HUES6 (cell line): ENCODE measurements around the gene CENPW.

ENCODE experiments used
- H3K27ac ChIP-seq: 2 replicates; pipeline ENCODE4 v1.7.0; 2013; ENCODE audit warnings: low read depth, mild to moderate bottlenecking, low read length, inconsistent platforms
- H3K27me3 ChIP-seq: 2 replicates; pipeline ENCODE4 v1.6.1; 2013; ENCODE audit warnings: low read length; ENCODE audit not compliant: control insufficient read depth, insufficient read depth
- H3K36me3 ChIP-seq: 2 replicates; pipeline ENCODE4 v1.6.1; 2013; ENCODE audit warnings: low read length; ENCODE audit not compliant: control insufficient read depth, insufficient read depth
- H3K4me1 ChIP-seq: 2 replicates; pipeline ENCODE4 v1.6.1; 2013; ENCODE audit warnings: low read length; ENCODE audit not compliant: control insufficient read depth, insufficient read depth
- H3K4me3 ChIP-seq: 2 replicates; pipeline ENCODE4 v1.5.1; 2013; ENCODE audit warnings: low read depth, low read length
- H3K9ac ChIP-seq: one replicate; pipeline ENCODE4 v1.6.1; 2013; ENCODE audit warnings: mild to moderate bottlenecking, low read length
- H3K9me3 ChIP-seq: 2 replicates; pipeline ENCODE4 v1.6.1; 2013; ENCODE audit warnings: low read depth, low read length; ENCODE audit not compliant: control insufficient read depth, insufficient read depth

CENPW gene

DNA sequence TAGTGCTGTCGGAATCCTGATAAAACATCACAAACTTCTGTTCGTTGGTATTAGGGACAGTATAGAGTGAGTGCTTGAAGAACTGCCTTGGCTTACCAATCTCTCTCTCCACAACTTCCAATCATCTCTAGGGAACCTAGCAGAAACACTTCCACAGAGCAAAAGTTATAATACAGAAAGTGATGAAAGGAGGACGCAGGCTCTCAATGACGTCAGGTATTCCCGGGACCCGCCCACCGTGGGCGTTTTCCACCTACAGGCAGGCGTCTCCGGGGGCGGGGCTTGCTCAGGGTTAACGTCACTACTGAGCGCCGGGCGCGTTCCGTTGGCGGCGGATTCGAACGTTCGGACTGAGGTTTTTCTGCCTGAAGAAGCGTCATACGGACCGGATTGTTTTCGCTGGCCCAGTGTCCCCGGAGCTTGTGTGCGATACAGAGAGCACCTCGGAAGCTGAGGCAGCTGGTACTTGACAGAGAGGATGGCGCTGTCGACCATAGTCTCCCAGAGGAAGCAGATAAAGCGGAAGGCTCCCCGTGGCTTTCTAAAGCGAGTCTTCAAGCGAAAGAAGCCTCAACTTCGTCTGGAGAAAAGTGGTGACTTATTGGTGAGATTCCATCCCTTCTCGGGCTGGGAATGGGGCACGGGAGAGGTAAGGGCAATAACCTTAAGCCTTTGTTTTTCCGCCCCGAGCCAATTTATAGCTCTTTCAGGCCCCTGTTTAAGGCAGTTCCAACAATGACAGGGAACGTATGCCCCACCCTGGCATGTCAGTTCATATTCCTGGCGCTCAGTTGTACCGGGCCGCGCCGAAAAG, at the start of gene CENPW:
CENPW (plus strand) TSS at position 320 of the 814 bp plus-strand sequence; CDS start at position 479, 159 bp downstream.
- Histone ChIP-seq H3K9me3 (no peaks in the 10 kb centered on the region), H3K27ac (peak within 1 kb of the TSS; percentile 35; the same call in 1 of the 2 replicates), H3K9ac (peak within 1 kb of the TSS; percentile 81), H3K4me1 (peaks cover 27% of the 10 kb centered on the region), H3K27me3 (no peaks in the 10 kb centered on the region), H3K36me3 (no peaks in the 10 kb centered on the region), H3K4me3 (peak within 1 kb of the TSS; percentile 82)

DNA sequence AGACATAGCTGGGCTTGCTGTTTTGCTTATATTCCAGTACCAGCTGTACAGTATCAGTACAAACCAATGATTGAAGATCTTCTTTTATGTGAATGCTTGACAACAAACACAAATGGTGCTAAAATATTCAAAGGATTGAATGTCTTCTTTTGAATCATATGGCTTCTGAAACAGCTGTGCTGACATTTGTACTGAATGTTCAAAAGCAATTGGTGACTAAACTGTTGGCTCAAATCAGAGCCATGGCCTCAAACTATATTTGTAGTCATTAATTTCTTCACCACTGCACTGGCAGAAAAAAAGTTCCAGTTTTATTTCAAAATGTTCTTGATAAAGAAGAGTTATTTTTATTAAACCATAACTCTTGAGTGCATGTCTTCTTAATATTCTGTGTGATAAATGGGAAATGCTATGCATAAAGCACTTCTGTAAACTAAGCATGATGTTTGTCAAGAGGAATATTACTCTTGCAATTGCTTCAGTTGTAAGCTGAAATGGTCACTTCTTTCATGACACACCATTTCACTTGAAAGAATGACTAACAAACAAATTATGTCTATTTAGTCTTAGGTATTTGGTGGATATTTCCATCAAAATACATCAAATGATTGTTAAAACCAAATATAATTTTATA, 45.9 kb upstream of the CENPW start:
- Histone ChIP-seq H3K4me1 (no peaks in the 10 kb centered on the region), H3K27ac (no peak overlapping the region), H3K4me3 (no peak overlapping the region), H3K36me3 (no peaks in the 10 kb centered on the region), H3K27me3 (no peaks in the 10 kb centered on the region), H3K9ac (no peak overlapping the region), H3K9me3 (no peaks in the 10 kb centered on the region)

DNA sequence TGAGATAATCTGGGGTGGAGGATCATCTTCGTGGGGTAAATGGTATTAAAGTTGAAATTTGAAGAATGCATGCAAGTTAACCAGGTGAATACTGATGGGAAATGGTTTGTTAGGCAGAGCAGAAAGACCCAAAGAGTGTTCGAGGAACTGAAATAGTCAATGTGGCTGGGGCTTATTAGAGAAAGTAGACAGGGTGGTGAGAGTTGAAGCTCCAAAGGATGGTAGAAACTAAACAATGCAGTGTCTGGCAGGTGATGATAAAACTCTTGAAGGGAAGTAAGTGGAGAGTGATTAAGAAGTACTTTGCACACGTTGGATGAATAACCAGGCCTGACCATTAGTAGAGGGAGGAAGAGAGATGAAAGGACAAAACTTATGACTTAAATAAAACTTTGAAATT, 39.8 kb upstream of the CENPW start:
- Histone ChIP-seq H3K27ac (no peak overlapping the region), H3K9ac (no peak overlapping the region), H3K27me3 (no peaks in the 10 kb centered on the region), H3K36me3 (no peaks in the 10 kb centered on the region), H3K4me3 (no peak overlapping the region), H3K4me1 (no peaks in the 10 kb centered on the region), H3K9me3 (no peaks in the 10 kb centered on the region)

DNA sequence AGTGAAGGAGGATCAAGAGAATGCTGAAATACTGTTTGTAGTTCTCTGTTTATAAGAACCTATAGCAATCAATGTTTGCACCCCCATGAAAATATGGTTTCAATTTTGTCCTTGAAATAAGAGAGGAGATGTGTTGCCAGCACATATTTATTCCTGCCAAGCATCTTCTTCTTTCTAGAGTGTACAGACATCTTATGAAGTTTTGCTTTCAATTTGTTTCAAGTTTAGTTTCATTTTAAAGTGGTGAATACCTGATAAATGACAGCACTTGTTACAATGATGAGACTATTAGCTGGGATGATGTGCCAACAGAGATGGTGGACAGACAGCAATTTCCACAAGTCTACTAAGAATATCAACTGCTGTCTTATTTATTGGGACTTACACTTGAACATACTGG, 39.2 kb upstream of the CENPW start:
- H3K27me3 ChIP-seq, result no peaks in the 10 kb centered on the region
- H3K9me3 ChIP-seq, result no peaks in the 10 kb centered on the region
- H3K4me3 ChIP-seq, result no peak overlapping the region
- no peaks in the 10 kb centered on the region for H3K36me3 ChIP-seq
- no peak overlapping the region for H3K27ac ChIP-seq
- H3K4me1 ChIP-seq, result no peaks in the 10 kb centered on the region
- H3K9ac ChIP-seq, result no peak overlapping the region

DNA sequence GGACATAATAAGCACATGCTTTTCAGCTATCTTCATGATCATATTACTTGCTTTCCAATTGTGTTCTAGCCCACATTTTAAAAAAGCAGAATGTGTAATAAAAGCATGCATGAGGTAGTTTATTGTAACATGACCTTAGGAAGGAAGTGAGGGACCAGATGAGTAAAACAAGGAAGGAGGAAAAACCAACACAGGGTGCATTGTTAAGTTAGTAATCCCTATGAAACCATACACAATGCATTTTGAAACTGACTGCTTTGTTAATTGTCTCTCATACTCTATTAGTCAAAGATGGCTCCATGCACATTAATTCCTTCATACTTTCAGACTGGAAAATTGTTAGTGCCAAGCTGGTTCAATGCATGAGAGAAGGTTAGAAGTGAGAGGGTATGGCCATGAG, 37.7 kb upstream of the CENPW start:
- Histone ChIP-seq H3K27ac (no peak overlapping the region), H3K9me3 (no peaks in the 10 kb centered on the region), H3K4me1 (no peaks in the 10 kb centered on the region), H3K36me3 (no peaks in the 10 kb centered on the region), H3K9ac (no peak overlapping the region), H3K27me3 (no peaks in the 10 kb centered on the region), H3K4me3 (no peak overlapping the region)

DNA sequence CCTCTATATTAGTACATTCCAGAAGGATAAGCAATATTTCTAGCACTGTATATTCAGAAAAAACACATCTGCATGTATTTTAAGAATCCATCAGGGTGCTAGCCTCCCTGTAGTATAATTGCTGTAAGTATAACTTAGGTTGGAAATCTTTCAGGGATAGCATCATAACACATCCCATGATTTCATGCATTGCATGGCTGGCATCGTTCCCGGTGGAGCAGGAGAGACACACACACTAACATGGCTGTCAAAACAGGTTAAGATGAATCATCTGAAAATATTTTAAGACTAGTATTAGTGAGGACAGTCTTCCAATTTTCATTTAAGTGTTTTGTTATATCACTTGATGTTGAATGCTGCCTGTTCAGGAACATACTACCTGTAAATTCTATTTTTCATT, 32.1 kb upstream of the CENPW start:
- Histone ChIP-seq H3K4me3 (no peak overlapping the region), H3K9ac (no peak overlapping the region), H3K27me3 (no peaks in the 10 kb centered on the region)

DNA sequence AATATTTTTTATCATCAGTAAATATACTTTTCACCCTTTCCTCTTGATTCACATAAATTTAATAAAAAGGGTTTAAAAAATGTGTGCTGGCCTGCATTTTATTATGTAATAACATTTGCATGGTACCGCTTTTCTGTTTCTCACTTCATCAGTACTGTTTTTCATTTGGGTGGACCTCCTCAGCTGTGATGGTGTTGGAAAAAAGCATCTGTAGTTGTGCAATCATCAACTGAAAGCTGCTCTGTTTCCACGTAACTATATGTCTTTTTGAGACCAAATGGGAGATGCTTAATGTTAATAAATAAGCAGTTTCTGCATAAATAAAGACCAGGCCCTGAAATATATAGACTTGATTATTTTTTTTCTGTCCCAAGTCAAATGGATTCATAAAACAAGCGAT, 31.6 kb upstream of the CENPW start:
- Histone ChIP-seq H3K9ac (no peak overlapping the region), H3K36me3 (no peaks in the 10 kb centered on the region), H3K4me1 (no peaks in the 10 kb centered on the region), H3K4me3 (no peak overlapping the region), H3K27ac (no peak overlapping the region), H3K9me3 (no peaks in the 10 kb centered on the region), H3K27me3 (no peaks in the 10 kb centered on the region)

More for the DNA sequence above, 32.1 kb upstream of the CENPW start:
- no peaks in the 10 kb centered on the region for H3K9me3 ChIP-seq
- H3K4me1 ChIP-seq, result no peaks in the 10 kb centered on the region
- no peaks in the 10 kb centered on the region for H3K36me3 ChIP-seq
- H3K27ac ChIP-seq, result no peak overlapping the region

DNA sequence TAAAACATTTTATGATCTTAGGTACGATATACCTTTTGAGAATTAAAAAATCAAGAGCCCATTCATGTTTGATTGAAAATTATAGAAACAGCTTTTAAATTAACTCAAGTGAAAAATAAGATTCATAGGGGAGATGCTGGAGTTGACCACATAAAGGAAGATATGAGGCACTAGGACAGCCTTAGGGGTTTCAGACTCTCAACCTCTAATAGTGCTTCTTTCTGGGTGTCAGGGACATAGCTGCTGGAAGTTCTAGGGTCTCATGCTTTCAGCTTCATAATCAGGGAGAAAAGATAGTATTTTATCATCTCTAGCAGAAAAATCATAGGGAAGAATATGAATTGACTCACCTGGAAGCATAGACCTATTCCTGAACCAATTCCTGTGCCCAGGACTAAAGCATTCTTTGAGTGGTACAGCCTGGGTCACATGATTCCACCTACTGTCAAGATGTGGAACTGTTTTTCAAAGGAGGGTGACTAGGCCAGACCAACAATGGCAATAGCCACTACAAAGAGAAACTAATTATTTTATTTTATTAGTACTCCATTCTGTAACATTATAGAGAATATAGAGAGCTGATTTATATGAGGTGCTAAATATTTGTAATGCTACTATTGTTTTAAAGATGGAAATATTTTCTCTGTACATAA, 27.8 kb upstream of the CENPW start:
- Histone ChIP-seq H3K9me3 (no peaks in the 10 kb centered on the region), H3K4me1 (no peaks in the 10 kb centered on the region), H3K9ac (no peak overlapping the region), H3K4me3 (no peak overlapping the region), H3K36me3 (no peaks in the 10 kb centered on the region), H3K27ac (no peak overlapping the region), H3K27me3 (no peaks in the 10 kb centered on the region)

DNA sequence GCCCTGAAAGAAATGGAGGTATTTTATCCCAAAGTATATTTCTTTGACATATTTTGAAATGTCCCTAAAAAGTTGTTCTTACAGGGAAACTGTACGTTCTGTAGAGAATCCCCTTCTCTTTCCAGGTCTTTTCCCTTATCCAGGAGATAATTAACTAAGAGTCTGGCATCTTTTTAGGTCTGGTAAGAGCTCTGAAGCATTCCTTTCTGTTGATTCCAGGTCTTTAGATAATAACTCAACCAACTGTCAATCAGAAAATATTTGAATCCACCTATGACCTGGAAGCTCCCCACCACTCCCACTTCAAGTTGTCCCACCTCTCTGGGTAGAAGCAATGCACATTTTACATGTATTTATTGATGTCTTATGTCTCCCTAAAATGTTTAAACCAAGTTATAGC, 26.0 kb upstream of the CENPW start:
- H3K4me1 ChIP-seq, result no peaks in the 10 kb centered on the region
- no peaks in the 10 kb centered on the region for H3K36me3 ChIP-seq
- no peak overlapping the region for H3K27ac ChIP-seq
- H3K9me3 ChIP-seq, result no peaks in the 10 kb centered on the region
- no peaks in the 10 kb centered on the region for H3K27me3 ChIP-seq
- no peak overlapping the region for H3K4me3 ChIP-seq
- H3K9ac ChIP-seq, result no peak overlapping the region

DNA sequence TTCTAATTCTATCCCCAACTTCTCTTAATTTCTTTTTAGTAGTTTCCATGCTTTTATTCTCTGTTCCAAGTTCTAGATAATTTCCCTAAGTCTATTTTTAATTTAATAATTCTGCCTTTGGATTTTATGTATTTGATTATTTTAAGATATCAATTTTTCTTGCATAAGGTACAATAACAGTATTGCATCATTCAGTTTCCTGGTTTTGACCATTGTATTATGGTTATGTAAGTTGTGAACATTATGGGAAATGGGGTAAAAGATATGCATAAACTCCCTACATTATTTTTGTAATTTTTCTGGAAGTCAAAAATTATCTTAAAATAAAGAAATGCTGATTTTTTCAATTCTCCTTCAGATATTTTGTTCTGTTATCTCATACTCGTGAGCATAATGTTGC, 21.1 kb upstream of the CENPW start:
- Histone ChIP-seq H3K9me3 (no peaks in the 10 kb centered on the region), H3K36me3 (no peaks in the 10 kb centered on the region), H3K27me3 (no peaks in the 10 kb centered on the region), H3K27ac (no peak overlapping the region), H3K9ac (no peak overlapping the region), H3K4me3 (no peak overlapping the region), H3K4me1 (no peaks in the 10 kb centered on the region)

DNA sequence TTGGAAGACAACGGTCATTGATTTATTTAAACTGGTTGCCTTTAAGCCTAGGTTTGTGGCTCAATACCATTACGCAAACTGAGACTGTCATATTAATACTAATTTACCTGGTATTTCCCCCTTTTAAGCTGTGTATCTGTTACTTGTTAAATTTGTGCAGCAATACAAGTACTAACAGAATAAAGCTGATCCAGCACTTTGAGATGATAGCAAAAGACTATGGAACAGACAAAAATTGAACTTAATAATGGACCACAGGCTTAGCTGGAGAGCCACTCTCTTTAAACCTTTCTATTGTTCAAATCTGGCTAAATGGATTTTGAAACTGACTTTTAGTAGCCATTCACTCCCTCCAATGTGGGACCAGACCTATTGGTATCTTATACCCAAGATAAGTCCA, 6.2 kb upstream of the CENPW start:
- Histone ChIP-seq H3K4me3 (no peak overlapping the region), H3K9ac (no peak overlapping the region), H3K27ac (no peak overlapping the region), H3K9me3 (no peaks in the 10 kb centered on the region), H3K4me1 (no peaks in the 10 kb centered on the region), H3K27me3 (no peaks in the 10 kb centered on the region), H3K36me3 (no peaks in the 10 kb centered on the region)
